DND-41 (cell line): ENCODE results near the gene RTCB.

Experiments used
- CTCF ChIP-seq: IDR thresholded peaks from 2 replicates; pipeline ENCODE4 v1.5.1; 2012; ENCODE audit warnings: borderline replicate concordance, low read length, moderate library complexity, mild to moderate bottlenecking; ENCODE audit not compliant: poor library complexity, severe bottlenecking; ENCODE audit errors: extremely low read depth
- EZH2 ChIP-seq: IDR thresholded peaks from 3 replicates; pipeline ENCODE4 v1.6.1; 2012; ENCODE audit warnings: borderline replicate concordance, low read depth, mild to moderate bottlenecking, moderate library complexity, low read length, inconsistent platforms; ENCODE audit not compliant: severe bottlenecking

DNA sequence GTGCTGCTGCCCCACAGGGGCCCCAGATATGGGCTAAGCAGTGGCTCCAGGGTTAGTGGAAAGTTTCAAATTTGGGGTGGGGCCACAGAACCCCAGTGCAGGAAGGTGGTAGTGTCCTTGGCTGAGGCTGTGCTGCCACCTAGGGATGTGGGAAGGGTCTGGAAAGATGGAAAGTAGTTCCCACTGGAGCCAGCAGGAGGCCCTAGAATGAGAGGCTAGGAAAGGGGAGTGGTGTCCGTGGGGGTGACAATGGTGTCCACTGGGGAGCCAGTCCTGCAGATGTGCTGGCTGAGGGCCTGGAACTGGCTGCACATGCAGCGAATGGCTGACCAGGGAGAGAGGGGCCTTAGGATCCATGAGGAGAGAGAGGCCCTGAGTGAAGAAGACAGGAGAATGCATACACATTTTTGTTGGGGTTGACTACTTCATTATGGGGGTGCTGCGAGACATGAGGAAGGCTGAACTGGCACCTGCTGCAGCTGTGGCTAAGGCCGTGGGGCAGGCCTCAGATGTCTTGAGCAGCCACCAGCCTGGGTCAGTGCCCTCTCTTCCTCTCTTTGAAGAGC lies 33.3 kb downstream of the RTCB start:
- peak; percentile 63 for TF ChIP-seq CTCF
- no peak for TF ChIP-seq EZH2
